Activated CD8-positive, alpha-beta memory T cell treated with anti-CD3 and anti-CD28 coated beads, Interleukin-2, amount 10 ng/mL, durations not matched to agents 7 days and 5 days (primary cell): ENCODE results near the gene MRPL58. TPM values are rescaled to one million over a fixed set of nuclear protein-coding genes. Genes with fewer than 3 reads are reported as not detected.
"Not testable (repeated sequence)": the region's sequence is repeated elsewhere in the genome, so short reads cannot be mapped to it uniquely, and the experiment has no call there.

ENCODE experiments used
- ATAC-seq: fragments of 150-1000 bp; cut with Tn5 transposase; one replicate; pipeline ENCODE4 v1.10.0; 2021; ENCODE audit warnings: moderate library complexity
- CTCF ChIA-PET: fragments of 350-600 bp; sonication (Branson Sonifier 250); formaldehyde crosslinking; loops from one replicate; lab custom pipeline; 2021; ENCODE audit warnings: antibody characterized with exemption; lab: Charles Lee
- DNase-seq: peaks from one replicate; pipeline ENCODE4 v3.0.0-alpha.2; 2020
- H3K27ac Mint-ChIP-seq: one replicate; pipeline ENCODE4 v1.8.0; 2021; ENCODE audit warnings: mild to moderate bottlenecking, mixed read lengths
- H3K27me3 Mint-ChIP-seq: one replicate; pipeline ENCODE4 v1.8.0; 2021; ENCODE audit warnings: mixed read lengths
- H3K36me3 Mint-ChIP-seq: one replicate; pipeline ENCODE4 v1.8.0; 2021; ENCODE audit warnings: mild to moderate bottlenecking, mixed read lengths
- H3K4me1 Mint-ChIP-seq: one replicate; pipeline ENCODE4 v1.8.0; 2021; ENCODE audit warnings: mixed read lengths
- H3K4me3 Mint-ChIP-seq: one replicate; pipeline ENCODE4 v1.8.0; 2021; ENCODE audit warnings: mild to moderate bottlenecking, moderate library complexity, mixed read lengths
- H3K9me3 Mint-ChIP-seq: one replicate; pipeline ENCODE4 v1.8.0; 2022; ENCODE audit warnings: low read depth, mixed read lengths
- total RNA-seq, 2 experiments: library from RNA; stranded (reverse); gene quantifications; one replicate each; pipeline ENCODE4 v1.2.3, GENCODE V29; 2021

The MRPL58 gene
- total RNA-seq, 2 experiments from 2014 or later: 45.9 to 53.1 TPM

- ATAC-seq: no peak
- Mint-ChIP-seq H3K27me3 (peaks cover 6% of the 10 kb centered on the region), H3K4me1 (peaks cover 16% of the 10 kb centered on the region), H3K27ac (no peak overlapping the region), H3K4me3 (no peak overlapping the region), H3K9me3 (no peaks in the 10 kb centered on the region), H3K36me3 (peaks cover 3% of the 10 kb centered on the region)
- CTCF ChIA-PET: interaction anchor here (1.1 to 9.7 kb wide), 3 partner anchors 9 to 51 kb away, joined by 3 to 129 read pairs (median 6); no protein-coding TSS in a partner anchor
- DNase-seq: no peak
These were observed 3.2 kb upstream of the MRPL58 start for GRCh38 chr17:75009139-75009724.

GRCh38 chr17:75010683-75011400 is 1.6 kb upstream of the MRPL58 start:
- H3K27ac Mint-ChIP-seq: no peak overlapping the region
- peaks cover 6% of the 10 kb centered on the region for H3K27me3 Mint-ChIP-seq
- H3K4me3 Mint-ChIP-seq: peak overlapping the region; percentile 9
- H3K9me3 Mint-ChIP-seq: no peaks in the 10 kb centered on the region
- peaks cover 24% of the 10 kb centered on the region for H3K4me1 Mint-ChIP-seq
- peaks cover 7% of the 10 kb centered on the region for H3K36me3 Mint-ChIP-seq
- ATAC-seq: no peak
- DNase-seq: no peak
- CTCF ChIA-PET: interaction anchor here (0.8 to 9.7 kb wide), 8 partner anchors 14 to 52 kb away, joined by 3 to 129 read pairs (median 18); partner anchors contain the start of genes CDR2L and HID1

GRCh38 chr17:75011401-75012095 is 922 bp upstream of the MRPL58 start:
- ATAC-seq: no peak
- Mint-ChIP-seq H3K27ac (peak overlapping the region; percentile 93), H3K4me3 (peak overlapping the region; percentile 95), H3K4me1 (peaks cover 24% of the 10 kb centered on the region), H3K36me3 (peaks cover 10% of the 10 kb centered on the region), H3K27me3 (peaks cover 6% of the 10 kb centered on the region), H3K9me3 (no peaks in the 10 kb centered on the region)
- CTCF ChIA-PET: interaction anchor here (0.7 to 9.7 kb wide), 23 partner anchors 9 to 239 kb away, joined by 3 to 129 read pairs (median 6); partner anchors contain the start of genes CDR2L and HID1
- no peak for DNase-seq

GRCh38 chr17:75012096-75012345 is 449 bp upstream of the MRPL58 start:
- Mint-ChIP-seq H3K36me3 (peaks cover 10% of the 10 kb centered on the region), H3K27me3 (peaks cover 3% of the 10 kb centered on the region), H3K4me1 (peaks cover 24% of the 10 kb centered on the region), H3K27ac (peak overlapping the region; percentile 93), H3K9me3 (no peaks in the 10 kb centered on the region), H3K4me3 (peak overlapping the region; percentile 95)
- CTCF ChIA-PET: interaction anchor here (0.7 to 9.7 kb wide), 25 partner anchors 10 to 259 kb away, joined by 3 to 129 read pairs (median 5); partner anchors contain the start of genes ARMC7, CDR2L, HID1 and MIF4GD
- DNase-seq (no peak), ATAC-seq (no peak)

GRCh38 chr17:75013092-75013559 is 656 bp downstream of the MRPL58 start:
- no peak for ATAC-seq
- H3K27me3 Mint-ChIP-seq: no peaks in the 10 kb centered on the region
- no peaks in the 10 kb centered on the region for H3K9me3 Mint-ChIP-seq

GRCh38 chr17:75019146-75019545 is 6.7 kb downstream of the MRPL58 start:
- CTCF ChIA-PET: interaction anchor here (0.6 to 1.7 kb wide), 4 partner anchors 12 to 43 kb away, joined by 3 to 5 read pairs (median 3); no protein-coding TSS in a partner anchor
- Mint-ChIP-seq H3K4me3 (no peak overlapping the region), H3K27me3 (no peaks in the 10 kb centered on the region), H3K36me3 (peaks cover 41% of the 10 kb centered on the region), H3K9me3 (no peaks in the 10 kb centered on the region), H3K4me1 (peaks cover 14% of the 10 kb centered on the region), H3K27ac (no peak overlapping the region)
- DNase-seq (no peak), ATAC-seq (no peak)

More at GRCh38 chr17:75013092-75013559, 656 bp downstream of the MRPL58 start:
- H3K4me3 Mint-ChIP-seq: peak overlapping the region; percentile 95
- H3K36me3 Mint-ChIP-seq: peaks cover 11% of the 10 kb centered on the region
- H3K27ac Mint-ChIP-seq: peak overlapping the region; percentile 93
- no peak for DNase-seq
- CTCF ChIA-PET: interaction anchor here (0.7 to 9.7 kb wide), 24 partner anchors 10 to 258 kb away, joined by 3 to 129 read pairs (median 5); partner anchors contain the start of genes ARMC7, CDR2L, HID1 and MIF4GD
- peaks cover 24% of the 10 kb centered on the region for H3K4me1 Mint-ChIP-seq

- Mint-ChIP-seq H3K27me3 (no peaks in the 10 kb centered on the region), H3K9me3 (no peaks in the 10 kb centered on the region), H3K36me3 (peaks cover 45% of the 10 kb centered on the region), H3K4me1 (peaks cover 16% of the 10 kb centered on the region), H3K4me3 (no peak overlapping the region), H3K27ac (no peak overlapping the region)
- DNase-seq (no peak), ATAC-seq (no peak)
- CTCF ChIA-PET: interaction anchor here (1.2 to 1.7 kb wide), 3 partner anchors 12 to 43 kb away, joined by 3 to 5 read pairs (median 3); no protein-coding TSS in a partner anchor
These were observed 7.2 kb downstream of the MRPL58 start for GRCh38 chr17:75019710-75020109.

- H3K27ac Mint-ChIP-seq: no peak overlapping the region
- DNase-seq (no peak), ATAC-seq (no peak)
- H3K4me1 Mint-ChIP-seq: peaks cover 20% of the 10 kb centered on the region
- H3K36me3 Mint-ChIP-seq: peaks cover 49% of the 10 kb centered on the region
- no peaks in the 10 kb centered on the region for H3K27me3 Mint-ChIP-seq
- H3K9me3 Mint-ChIP-seq: no peaks in the 10 kb centered on the region
- H3K4me3 Mint-ChIP-seq: no peak overlapping the region
- CTCF ChIA-PET: no interaction called here
These were observed 8.1 kb downstream of the MRPL58 start for GRCh38 chr17:75020331-75021110.

- Mint-ChIP-seq H3K4me3 (no peak overlapping the region), H3K36me3 (peaks cover 41% of the 10 kb centered on the region), H3K27ac (no peak overlapping the region), H3K27me3 (peaks cover 5% of the 10 kb centered on the region), H3K9me3 (no peaks in the 10 kb centered on the region), H3K4me1 (peaks cover 22% of the 10 kb centered on the region)
- DNase-seq (peak; percentile 60), ATAC-seq (peak; percentile 55)
- CTCF ChIA-PET: interaction anchor here (0.7 to 2.2 kb wide), 4 partner anchors 10 to 63 kb away, joined by 3 to 5 read pairs (median 4); no protein-coding TSS in a partner anchor
These were observed 12.4 kb downstream of the MRPL58 start for GRCh38 chr17:75024686-75025397.

- CTCF ChIA-PET: interaction anchor here (0.7 to 2.2 kb wide), 4 partner anchors 10 to 64 kb away, joined by 3 to 5 read pairs (median 4); no protein-coding TSS in a partner anchor
- Mint-ChIP-seq H3K36me3 (peaks cover 40% of the 10 kb centered on the region), H3K4me1 (peaks cover 25% of the 10 kb centered on the region)
- DNase-seq, H3K9me3 Mint-ChIP-seq, H3K27me3 Mint-ChIP-seq, H3K4me3 Mint-ChIP-seq, H3K27ac Mint-ChIP-seq: not testable (repeated sequence)
- peak; percentile 16 for ATAC-seq
These were observed 12.9 kb downstream of the MRPL58 start for GRCh38 chr17:75025398-75025734.

GRCh38 chr17:75026650-75027049 is 14.2 kb downstream of the MRPL58 start:
- H3K36me3 Mint-ChIP-seq: peaks cover 30% of the 10 kb centered on the region
- H3K27ac Mint-ChIP-seq, ATAC-seq, H3K4me3 Mint-ChIP-seq, H3K9me3 Mint-ChIP-seq, H3K27me3 Mint-ChIP-seq, DNase-seq: not testable (repeated sequence)
- CTCF ChIA-PET: interaction anchor here (1.7 kb wide), 1 partner anchor 65 kb away, joined by 5 read pairs; no protein-coding TSS in a partner anchor
- peaks cover 29% of the 10 kb centered on the region for H3K4me1 Mint-ChIP-seq

- CTCF ChIA-PET: no interaction called here
- Mint-ChIP-seq H3K4me1 (peaks cover 35% of the 10 kb centered on the region), H3K36me3 (peaks cover 4% of the 10 kb centered on the region), H3K27me3 (peaks cover 5% of the 10 kb centered on the region), H3K9me3 (peaks cover 4% of the 10 kb centered on the region), H3K4me3 (no peak overlapping the region), H3K27ac (no peak overlapping the region)
- no peak for ATAC-seq
- no peak for DNase-seq
These were observed 17.7 kb downstream of the MRPL58 start for GRCh38 chr17:75030161-75030560.
